Activated T-cell treated with anti-CD3 and anti-CD28 coated beads, Interleukin-2, amount 50 U/mL, for 72 hours (primary cell): Measurements from ENCODE around the gene PSAP. TPM values are rescaled to one million over a fixed set of nuclear protein-coding genes. Genes with fewer than 3 reads are reported as not detected.
"Not testable (repeated sequence)": the region's sequence is repeated elsewhere in the genome, so short reads cannot be mapped to it uniquely, and the experiment has no call there.

Experiments
- ATAC-seq, 2 donors: fragments of 150-1000 bp; cut with Tn5 transposase; replicated peaks in 1 of 2; 2 replicates each; pipeline ENCODE4 v1.10.0; 2021; ENCODE audit warnings: moderate library complexity in 2 of 2, mild to moderate bottlenecking in 1 of 2
- DNase-seq, 2 donors: peaks; one replicate each; pipeline ENCODE4 v3.0.0; 2021 to 2022; ENCODE audit warnings: mixed read lengths in 1 of 2
- H3K27ac Mint-ChIP-seq: one replicate; pipeline ENCODE4 v1.8.0; 2022; ENCODE audit warnings: mild to moderate bottlenecking, moderate library complexity, mixed read lengths
- H3K27me3 Mint-ChIP-seq: one replicate; pipeline ENCODE4 v1.8.0; 2022; ENCODE audit warnings: low read depth, mixed read lengths
- H3K36me3 Mint-ChIP-seq, 2 donors: one replicate each; pipeline ENCODE4 v1.8.0; 2022; ENCODE audit warnings: mixed read lengths in 2 of 2, mild to moderate bottlenecking in 1 of 2; ENCODE audit not compliant: insufficient read depth in 2 of 2
- H3K4me1 Mint-ChIP-seq: one replicate; pipeline ENCODE4 v1.8.0; 2022; ENCODE audit warnings: low read depth, mixed read lengths
- H3K4me3 Mint-ChIP-seq, 2 donors: one replicate each; pipeline ENCODE4 v1.8.0; 2022; ENCODE audit warnings: mild to moderate bottlenecking in 2 of 2, mixed read lengths in 2 of 2, moderate library complexity in 2 of 2
- H3K9me3 Mint-ChIP-seq, 2 donors: one replicate each; pipeline ENCODE4 v1.8.0; 2022; ENCODE audit warnings: mixed read lengths in 2 of 2
- total RNA-seq, 2 donors: library from RNA; stranded (reverse); gene quantifications; one replicate each; pipeline ENCODE4 v1.2.3, GENCODE V29; 2022

PSAP gene
- total RNA-seq, 2 donors from 2014 or later: 111 to 139 TPM

DNA sequence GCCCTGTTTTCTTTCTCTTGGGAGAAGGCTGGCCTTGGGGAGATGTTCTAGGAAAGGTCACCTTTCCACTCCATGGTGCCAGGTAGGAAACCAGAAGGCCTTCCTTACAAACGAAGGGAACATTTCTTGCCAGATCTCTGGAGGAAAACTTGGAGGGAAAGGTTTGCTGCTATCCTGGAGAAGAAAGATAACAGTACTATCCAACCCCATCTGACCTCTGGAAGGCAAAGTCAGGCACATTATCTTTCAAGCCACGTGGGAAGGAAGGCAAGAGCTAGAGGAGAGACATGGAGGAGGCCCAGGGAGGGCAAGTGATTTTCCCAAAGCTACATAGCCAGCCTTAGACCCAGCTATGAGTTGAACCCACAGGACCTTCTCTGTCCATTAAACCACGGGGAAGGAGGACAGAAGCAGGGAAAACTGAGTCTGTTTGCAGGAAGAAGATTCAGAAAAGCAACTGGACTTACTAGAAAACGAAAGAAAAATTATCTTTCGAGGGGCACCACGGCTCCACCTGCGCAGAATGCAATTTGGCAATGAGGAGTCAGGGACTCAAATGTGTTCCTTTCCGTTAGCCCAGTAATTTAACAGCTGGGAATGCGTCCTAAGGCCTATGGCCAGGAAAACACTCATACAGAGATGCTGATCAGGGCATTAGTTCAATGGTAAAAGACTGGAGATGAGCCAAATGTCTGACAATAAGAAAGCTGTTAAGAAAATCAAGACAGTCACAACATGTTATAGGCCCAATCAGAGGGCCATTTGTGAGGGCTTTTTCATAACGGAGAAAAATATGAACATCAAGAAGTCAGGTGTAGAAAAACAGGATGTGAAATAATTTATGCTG is 32.0 kb upstream of the PSAP start:
- H3K4me3 Mint-ChIP-seq: no peak overlapping the region
- ATAC-seq: no peak
- H3K27ac Mint-ChIP-seq: no peak overlapping the region
- H3K27me3 Mint-ChIP-seq: peaks cover 6% of the 10 kb centered on the region
- H3K9me3 Mint-ChIP-seq: no peaks in the 10 kb centered on the region
- H3K4me1 Mint-ChIP-seq: peaks cover 18% of the 10 kb centered on the region
- no peak for DNase-seq
- H3K36me3 Mint-ChIP-seq: no peaks in the 10 kb centered on the region

DNA sequence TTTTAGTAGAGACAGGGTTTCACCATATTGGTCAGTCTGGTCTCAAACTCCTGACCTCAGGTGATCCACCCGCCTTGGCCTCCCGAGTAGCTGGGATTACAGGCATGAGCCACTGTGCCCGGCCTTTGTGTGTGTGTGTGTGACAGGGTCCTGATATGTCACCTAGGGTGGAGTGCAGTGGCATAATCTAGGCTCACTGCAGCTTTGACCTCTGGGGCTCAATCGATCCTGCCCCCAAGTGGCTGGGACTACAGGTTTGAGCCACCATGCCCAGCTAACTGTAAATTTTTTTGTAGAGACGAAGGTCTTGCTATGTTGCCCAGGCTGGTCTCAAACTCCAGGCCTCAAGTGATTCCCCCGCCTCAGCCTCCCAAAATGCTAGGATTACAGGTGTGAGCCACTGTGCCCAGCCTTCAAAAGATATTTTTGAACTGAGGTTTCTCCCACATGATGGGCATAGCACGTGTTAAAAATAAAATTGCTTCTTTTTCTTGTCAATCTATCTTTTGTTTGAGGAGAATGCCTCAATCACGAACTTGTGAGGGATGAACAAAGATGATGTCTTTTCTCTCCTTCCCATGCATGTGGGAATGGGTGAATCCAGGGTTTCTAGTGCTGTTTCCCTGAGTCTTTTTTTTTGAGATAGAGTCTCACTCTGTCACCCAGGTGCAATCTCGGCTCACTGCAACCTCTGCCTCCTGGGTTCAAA is 30.8 kb upstream of the PSAP start:
- no peak for ATAC-seq

DNA sequence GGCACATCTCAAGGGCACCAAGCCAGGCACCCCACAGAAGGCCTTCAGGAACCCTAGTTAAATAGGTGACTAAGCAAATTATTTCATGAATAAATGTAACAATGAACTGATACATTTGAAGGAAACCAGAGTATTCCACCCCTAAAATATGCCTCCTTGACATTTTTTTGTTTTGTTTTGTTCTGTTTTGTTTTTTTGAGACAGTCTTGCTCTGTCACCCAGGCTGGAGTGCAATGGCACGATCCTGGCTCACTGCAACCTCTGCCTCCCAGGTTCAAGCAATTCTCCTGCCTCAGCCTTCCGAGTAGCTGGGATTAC is 30.2 kb upstream of the PSAP start:
- DNase-seq, H3K27me3 Mint-ChIP-seq, H3K36me3 Mint-ChIP-seq, H3K4me3 Mint-ChIP-seq, H3K9me3 Mint-ChIP-seq, H3K27ac Mint-ChIP-seq, ATAC-seq: not testable (repeated sequence)
- peaks cover 24% of the 10 kb centered on the region for H3K4me1 Mint-ChIP-seq

More for the DNA sequence above, 30.8 kb upstream of the PSAP start:
- Mint-ChIP-seq H3K27me3 (peaks cover 6% of the 10 kb centered on the region), H3K4me1 (peaks cover 24% of the 10 kb centered on the region), H3K27ac (no peak overlapping the region), H3K9me3 (no peaks in the 10 kb centered on the region), H3K4me3 (no peak overlapping the region), H3K36me3 (no peaks in the 10 kb centered on the region)
- no peak for DNase-seq

DNA sequence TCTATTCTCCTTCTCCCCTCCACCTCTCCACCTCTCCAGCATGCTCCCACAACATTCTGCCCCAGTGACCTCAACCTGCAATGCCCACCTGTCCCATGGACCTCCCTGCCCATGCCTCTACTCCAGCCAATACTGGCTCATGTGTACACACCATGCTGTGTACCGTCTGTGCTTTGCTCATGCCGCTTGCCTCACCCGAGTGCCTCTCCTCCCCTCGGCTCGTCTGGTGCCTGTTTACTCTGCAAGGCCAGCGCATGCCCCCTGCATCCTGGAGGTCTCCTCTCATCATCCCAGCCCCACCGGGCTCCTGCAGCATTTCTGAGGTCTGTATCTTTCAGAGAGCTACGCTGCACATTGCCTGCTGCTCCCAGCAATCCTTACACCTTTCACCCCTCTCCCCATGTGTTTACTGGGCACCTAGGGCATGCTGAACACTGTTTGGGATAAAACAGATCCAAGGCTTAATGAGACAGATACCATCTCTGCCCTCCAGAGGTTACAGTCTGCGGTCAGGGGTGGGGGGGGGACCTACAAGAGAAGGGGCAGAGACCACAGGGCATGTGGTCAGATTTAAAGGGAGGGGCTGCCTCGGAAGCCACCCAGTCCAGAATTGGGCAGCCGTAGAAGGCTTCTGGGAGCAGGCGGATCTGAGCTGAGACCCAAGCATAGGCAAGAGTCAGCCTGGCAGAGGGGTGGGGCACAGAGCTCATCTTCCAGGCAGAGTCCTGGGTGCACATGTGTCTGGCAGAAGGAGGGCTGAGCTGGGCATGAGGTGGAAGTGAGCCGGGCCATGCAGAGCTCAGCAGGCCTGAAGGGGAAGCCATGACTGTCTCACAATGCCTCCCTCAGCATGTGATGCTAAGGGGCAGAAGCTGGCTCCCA is 29.6 kb upstream of the PSAP start:
- no peaks in the 10 kb centered on the region for H3K9me3 Mint-ChIP-seq
- H3K27ac Mint-ChIP-seq: no peak overlapping the region
- peaks cover 6% of the 10 kb centered on the region for H3K27me3 Mint-ChIP-seq
- peak overlapping the region in 1 of 2 donors; percentile 36 for H3K4me3 Mint-ChIP-seq
- no peak for DNase-seq
- no peak for ATAC-seq
- H3K36me3 Mint-ChIP-seq: no peaks in the 10 kb centered on the region
- peaks cover 24% of the 10 kb centered on the region for H3K4me1 Mint-ChIP-seq

DNA sequence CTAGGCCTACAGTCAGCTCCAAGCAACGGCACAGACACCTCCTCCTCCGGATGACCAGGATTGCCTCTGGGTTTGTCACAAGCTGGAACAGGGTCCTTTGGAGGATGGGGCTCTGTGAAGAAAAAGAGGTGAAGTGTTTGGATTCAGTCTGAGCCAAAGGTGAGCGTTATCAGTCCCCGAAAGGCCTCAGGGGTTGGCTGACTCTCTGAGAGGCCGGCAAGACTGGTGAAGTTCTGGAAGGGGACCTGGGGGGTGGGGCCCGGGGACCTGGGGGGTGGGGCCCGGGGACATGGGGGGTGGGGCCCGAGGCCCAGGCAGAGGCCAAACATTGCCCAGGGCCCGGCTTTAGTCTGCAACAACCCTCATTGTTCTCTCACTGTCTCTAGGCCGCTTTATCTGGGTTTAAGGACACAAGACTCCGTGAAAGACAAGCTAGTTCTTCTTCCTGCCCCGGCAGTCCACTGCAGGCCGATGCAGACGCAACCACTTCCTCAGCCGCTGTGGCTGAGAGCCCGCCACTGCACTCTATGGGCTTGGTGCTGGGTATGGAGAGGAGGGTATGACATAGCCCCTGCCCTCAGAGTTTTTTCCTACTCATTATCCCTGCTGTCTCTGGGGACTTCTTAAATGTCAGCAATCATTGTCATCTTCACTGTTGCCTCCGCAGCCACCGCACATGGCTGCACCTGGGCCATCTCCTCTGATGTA is 27.4 kb upstream of the PSAP start:
- H3K4me1 Mint-ChIP-seq: peaks cover 30% of the 10 kb centered on the region
- H3K9me3 Mint-ChIP-seq: no peaks in the 10 kb centered on the region
- H3K36me3 Mint-ChIP-seq: no peaks in the 10 kb centered on the region
- peak; percentile 24 to 44 for DNase-seq
- H3K27ac Mint-ChIP-seq: no peak overlapping the region
- H3K27me3 Mint-ChIP-seq: peaks cover 6% of the 10 kb centered on the region
- H3K4me3 Mint-ChIP-seq: peak overlapping the region; percentile 29 to 49
- peak; percentile 82 to 86 for ATAC-seq

DNA sequence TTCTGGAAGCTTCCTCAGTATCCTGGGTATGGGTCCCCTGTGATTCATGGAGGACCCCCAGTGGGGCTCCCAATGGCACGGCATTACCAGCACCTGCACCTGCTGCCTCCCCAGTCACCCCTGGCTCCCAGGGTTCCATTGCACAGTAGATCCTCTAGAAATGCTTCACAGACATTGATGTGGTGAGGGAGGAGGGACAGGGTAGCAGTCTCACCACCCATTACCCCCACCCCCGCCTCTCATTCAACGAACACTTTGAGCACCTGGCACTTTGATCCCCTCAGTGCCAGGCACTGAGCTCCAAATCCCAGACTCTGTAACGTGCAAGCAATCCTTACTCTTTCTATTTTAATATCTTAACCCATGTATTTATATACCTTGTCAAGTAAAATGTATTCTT is 26.8 kb upstream of the PSAP start:
- ATAC-seq: peak in 1 of 2 donors; percentile 46
- no peak for DNase-seq
- Mint-ChIP-seq H3K27me3 (peaks cover 6% of the 10 kb centered on the region), H3K4me1 (peaks cover 27% of the 10 kb centered on the region), H3K27ac (no peak overlapping the region), H3K9me3 (no peaks in the 10 kb centered on the region), H3K4me3 (no peak overlapping the region), H3K36me3 (no peaks in the 10 kb centered on the region)

DNA sequence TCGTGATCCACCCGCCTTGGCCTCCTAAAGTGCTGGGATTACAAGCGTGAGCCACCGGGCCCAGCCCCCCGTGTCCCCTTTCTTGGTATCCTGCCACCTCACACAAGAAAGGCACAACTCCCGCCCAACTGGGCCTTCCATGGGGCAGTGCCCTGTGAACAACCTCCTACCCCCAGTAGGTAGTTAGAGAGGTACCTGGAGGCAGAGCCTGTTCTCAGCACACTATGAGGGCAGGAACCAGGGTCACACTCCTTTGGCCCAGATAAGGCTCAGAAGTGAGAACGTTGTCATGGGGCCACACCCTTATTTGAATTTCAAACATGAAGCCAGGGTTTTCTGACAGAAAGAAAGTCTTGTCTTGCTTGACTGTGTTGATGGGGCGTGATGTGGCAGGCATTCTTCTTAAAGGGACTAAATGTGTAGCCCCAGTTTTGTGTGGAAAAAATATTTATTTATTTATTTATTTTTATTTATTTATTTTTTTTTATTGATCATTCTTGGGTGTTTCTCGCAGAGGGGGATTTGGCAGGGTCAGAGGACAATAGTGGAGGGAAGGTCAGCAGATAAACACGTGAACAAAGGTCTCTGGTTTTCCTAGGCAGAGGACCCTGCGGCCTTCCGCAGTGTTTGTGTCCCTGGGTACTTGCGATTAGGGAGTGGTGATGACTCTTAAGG is 23.8 kb upstream of the PSAP start:
- H3K9me3 Mint-ChIP-seq, H3K36me3 Mint-ChIP-seq, H3K4me3 Mint-ChIP-seq, ATAC-seq, H3K27me3 Mint-ChIP-seq, H3K27ac Mint-ChIP-seq, DNase-seq: not testable (repeated sequence)
- H3K4me1 Mint-ChIP-seq: peaks cover 33% of the 10 kb centered on the region

DNA sequence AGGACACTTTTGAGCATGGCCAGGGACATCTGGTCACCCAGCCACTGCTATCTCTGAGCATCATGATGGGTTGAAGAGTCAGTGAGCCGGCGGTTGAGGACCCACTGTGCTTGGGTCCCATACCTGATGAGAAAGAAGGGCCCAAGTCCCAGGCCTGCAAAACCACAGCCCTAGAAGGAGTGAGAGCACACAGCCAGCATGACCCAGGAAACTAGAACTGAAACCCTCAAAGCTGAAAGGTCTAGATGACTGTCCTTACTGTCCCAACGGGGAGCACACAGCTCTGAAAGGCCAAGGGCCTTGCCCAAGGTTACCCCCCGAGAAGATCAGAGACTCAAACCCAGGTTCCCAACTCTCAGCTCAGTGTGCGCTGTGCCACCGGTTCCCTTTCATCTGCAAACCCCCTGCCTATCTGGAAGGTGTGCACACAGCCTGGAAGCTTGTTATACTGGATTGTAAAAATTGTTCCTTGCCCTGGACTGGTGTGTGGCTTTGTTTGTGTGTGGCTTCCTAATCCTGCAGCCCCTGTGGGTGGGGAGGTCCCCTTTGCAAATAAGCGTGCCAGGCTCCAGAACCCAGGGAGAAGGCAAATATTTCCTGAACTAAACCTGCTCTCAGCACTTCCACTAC is 22.6 kb upstream of the PSAP start:
- H3K27me3 Mint-ChIP-seq: no peaks in the 10 kb centered on the region
- H3K36me3 Mint-ChIP-seq: no peaks in the 10 kb centered on the region
- peaks cover 29% of the 10 kb centered on the region for H3K4me1 Mint-ChIP-seq
- DNase-seq (no peak), ATAC-seq (peak in 1 of 2 donors; percentile 24)
- no peak overlapping the region for H3K27ac Mint-ChIP-seq
- H3K9me3 Mint-ChIP-seq: no peaks in the 10 kb centered on the region
- no peak overlapping the region for H3K4me3 Mint-ChIP-seq

DNA sequence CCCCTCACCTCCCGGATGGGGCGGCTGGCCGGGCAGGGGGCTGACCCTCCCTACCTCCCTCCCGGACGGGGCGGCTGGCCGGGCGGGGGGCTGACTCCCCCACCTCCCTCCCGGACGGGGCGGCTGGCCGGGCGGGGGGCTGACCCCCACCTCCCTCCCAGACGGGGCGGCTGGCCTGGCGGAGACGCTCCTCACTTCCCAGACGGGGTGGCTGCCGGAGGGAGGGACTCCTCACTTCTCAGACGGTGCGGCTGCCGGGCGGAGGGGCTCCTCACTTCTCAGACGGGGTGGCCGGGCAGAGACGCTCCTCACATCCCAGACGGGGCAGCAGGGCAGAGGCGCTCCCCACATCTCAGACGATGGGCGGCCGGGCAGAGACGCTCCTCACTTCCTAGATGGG is 18.6 kb upstream of the PSAP start:
- H3K27me3 Mint-ChIP-seq, ATAC-seq, H3K36me3 Mint-ChIP-seq, H3K4me3 Mint-ChIP-seq, H3K9me3 Mint-ChIP-seq, DNase-seq, H3K27ac Mint-ChIP-seq: not testable (repeated sequence)
- H3K4me1 Mint-ChIP-seq: peaks cover 25% of the 10 kb centered on the region

DNA sequence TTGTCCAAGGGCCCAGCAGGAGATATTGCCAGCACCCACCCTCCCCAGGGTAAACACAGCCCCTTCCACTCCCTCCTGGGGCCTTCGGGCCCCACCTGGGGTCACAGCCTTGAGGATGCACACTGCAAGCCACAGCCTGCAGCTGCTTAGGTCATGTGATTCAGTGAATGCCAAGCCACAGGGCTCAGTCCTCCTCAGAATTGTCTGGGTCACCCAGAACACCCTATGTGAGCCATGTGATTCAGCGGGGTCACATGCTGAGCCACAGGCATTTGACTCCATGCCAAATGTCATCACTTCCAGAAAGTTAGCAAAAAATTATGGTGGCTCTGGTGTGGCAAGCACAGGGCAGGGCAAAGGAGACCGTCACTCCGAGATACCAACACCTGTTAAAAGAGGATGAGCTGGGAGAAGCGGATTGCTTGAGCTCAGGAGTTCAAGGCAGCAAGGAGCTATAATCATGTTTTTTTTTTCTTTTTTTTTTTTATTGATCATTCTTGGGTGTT is 17.2 kb upstream of the PSAP start:
- peaks cover 16% of the 10 kb centered on the region for H3K4me1 Mint-ChIP-seq
- no peaks in the 10 kb centered on the region for H3K27me3 Mint-ChIP-seq
- H3K27ac Mint-ChIP-seq: no peak overlapping the region
- H3K4me3 Mint-ChIP-seq: no peak overlapping the region
- ATAC-seq (peak; percentile 72 to 75), DNase-seq (peak; percentile 30)
- H3K36me3 Mint-ChIP-seq: no peaks in the 10 kb centered on the region
- no peaks in the 10 kb centered on the region for H3K9me3 Mint-ChIP-seq

DNA sequence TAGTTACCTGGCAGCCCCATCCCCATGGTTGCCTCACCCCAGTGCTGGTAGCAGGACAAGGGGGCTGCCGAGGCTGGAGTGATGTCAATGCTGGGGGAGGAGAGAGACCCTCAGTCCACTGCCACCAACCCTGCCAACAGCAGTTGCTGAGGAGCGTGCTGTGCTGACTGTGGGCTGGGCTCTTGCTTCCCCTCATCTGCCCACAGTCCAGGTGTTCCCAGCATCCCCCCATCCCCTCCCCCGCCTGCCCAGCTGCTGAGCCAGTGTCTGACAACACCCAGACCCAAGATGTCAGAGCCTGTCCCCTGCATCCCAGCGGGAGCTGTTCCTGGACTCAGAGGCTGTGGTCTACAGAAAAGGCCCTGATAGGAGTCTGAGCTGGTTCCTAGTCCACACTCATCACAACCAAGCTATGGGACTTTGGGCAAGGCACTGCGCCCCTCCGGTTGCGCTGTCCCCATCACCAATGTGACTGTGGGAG is 14.6 kb upstream of the PSAP start:
- Mint-ChIP-seq H3K27ac (no peak overlapping the region), H3K4me1 (peaks cover 15% of the 10 kb centered on the region), H3K9me3 (no peaks in the 10 kb centered on the region), H3K27me3 (no peaks in the 10 kb centered on the region), H3K4me3 (no peak overlapping the region), H3K36me3 (no peaks in the 10 kb centered on the region)
- DNase-seq: no peak
- ATAC-seq: no peak
